H1 (cell line): ENCODE data around the gene ITPRIPL2. TPM values are rescaled to one million over a fixed set of nuclear protein-coding genes. Genes with fewer than 3 reads are reported as not detected.

ENCODE experiments used
- CTCF ChIA-PET: fragments of 300-600 bp; sonication (Branson Sonifier 250); formaldehyde crosslinking; loops from one replicate; lab custom pipeline; 2021; ENCODE audit not compliant: partially characterized antibody; lab: Charles Lee
- POLR2A ChIA-PET: fragments of 300-600 bp; sonication (Branson Sonifier 250); formaldehyde crosslinking; loops from one replicate; lab custom pipeline; 2021; ENCODE audit warnings: inconsistent platforms; ENCODE audit not compliant: partially characterized antibody; lab: Charles Lee
- DNase-seq, 2 experiments: peaks; one replicate each; pipeline versions ENCODE4 v3.0.0 to v3.0.0-alpha.2; 2010 to 2022; ENCODE audit warnings: low spot score in 2 of 2, low read depth in 1 of 2, mixed read lengths in 1 of 2
- FAIRE-seq: peaks from 2 replicates; lab custom pipeline; 2011; peaks lifted over from hg19 to GRCh38; lab: Jason Lieb, UNC
- H2AFZ ChIP-seq: 2 replicates; pipeline ENCODE4 v1.8.1; 2012; ENCODE audit warnings: low read length, inconsistent platforms
- H2AK5ac ChIP-seq: 2 replicates; pipeline ENCODE4 v1.6.1; 2013; ENCODE audit warnings: low read depth, low read length
- H2BK120ac ChIP-seq: replicated peaks from 2 replicates; pipeline ENCODE3; 2013; ENCODE audit warnings: low read depth, low read length, inconsistent platforms
- H2BK12ac ChIP-seq: 2 replicates; pipeline ENCODE4 v1.6.1; 2013; ENCODE audit warnings: low read depth, low read length
- H2BK15ac ChIP-seq: 2 replicates; pipeline ENCODE4 v1.6.1; 2013; ENCODE audit warnings: low read length
- H2BK20ac ChIP-seq: 2 replicates; pipeline ENCODE4 v1.6.1; 2013; ENCODE audit warnings: low read length
- H2BK5ac ChIP-seq: 2 replicates; pipeline ENCODE4 v1.6.1; 2013; ENCODE audit warnings: low read depth, low read length
- H3K14ac ChIP-seq: 2 replicates; pipeline ENCODE4 v1.6.1; 2013; ENCODE audit warnings: inconsistent platforms; ENCODE audit not compliant: insufficient read length
- H3K18ac ChIP-seq: 2 replicates; pipeline ENCODE4 v1.6.1; 2013; ENCODE audit warnings: low read length; ENCODE audit errors: extremely low read depth
- H3K23ac ChIP-seq: 2 replicates; pipeline ENCODE4 v1.6.1; 2013; ENCODE audit warnings: inconsistent platforms; ENCODE audit not compliant: insufficient read length
- H3K23me2 ChIP-seq: 2 replicates; pipeline ENCODE4 v1.6.1; 2013; ENCODE audit warnings: low read depth, low read length
- H3K27ac ChIP-seq: 2 replicates; pipeline ENCODE4 v1.6.1; 2011; ENCODE audit warnings: low read depth, low read length, inconsistent platforms
- H3K27me3 ChIP-seq, 4 experiments: replicated peaks in 1 of 4; 1 replicate in 1 of 4; 2 replicates in 3 of 4; pipeline versions ENCODE4 v1.6.1 to v1.8.1; 2011 to 2013; ENCODE audit warnings: low read length in 3 of 4, mild to moderate bottlenecking in 3 of 4, inconsistent platforms in 2 of 4, mixed read lengths in 2 of 4, moderate library complexity in 1 of 4; ENCODE audit not compliant: control insufficient read depth in 3 of 4, insufficient read depth in 3 of 4; ENCODE audit errors: extremely low read depth in 1 of 4
- H3K36me3 ChIP-seq, 4 experiments: 2 replicates each; pipeline versions ENCODE4 v1.6.1 to v1.8.1; 2011 to 2013; ENCODE audit warnings: mild to moderate bottlenecking in 4 of 4, low read length in 3 of 4, moderate library complexity in 2 of 4, control low read depth in 1 of 4, inconsistent platforms in 1 of 4; ENCODE audit not compliant: insufficient read depth in 4 of 4, control insufficient read depth in 2 of 4
- H3K4ac ChIP-seq: replicated peaks from 2 replicates; pipeline ENCODE3; 2013; ENCODE audit warnings: low read length, low read depth, mixed read lengths, inconsistent platforms; ENCODE audit not compliant: insufficient read length
- H3K4me1 ChIP-seq, 4 experiments: replicated peaks in 1 of 4; 1 replicate in 1 of 4; 2 replicates in 3 of 4; pipeline versions ENCODE4 v1.6.1 to v1.8.1; 2011 to 2013; ENCODE audit warnings: low read length in 3 of 4, inconsistent platforms in 2 of 4, mixed read lengths in 1 of 4; ENCODE audit not compliant: insufficient read depth in 4 of 4, control insufficient read depth in 3 of 4
- H3K4me2 ChIP-seq, 2 experiments: 2 replicates each; pipeline versions ENCODE4 v1.6.1 to v1.8.1; 2011 to 2013; ENCODE audit warnings: low read depth in 2 of 2, low read length in 2 of 2, control low read depth in 1 of 2, inconsistent platforms in 1 of 2, mild to moderate bottlenecking in 1 of 2; ENCODE audit not compliant: insufficient read depth in 1 of 2
- H3K4me3 ChIP-seq, 4 experiments: fragments of 200-600, 300-600 bp in 1 of 4; sonication (generic), shearing (Covaris generic), sonication (Bioruptor Twin) in 1 of 4; 2 replicates each; pipeline versions ENCODE4 v1.5.1 to v1.8.1; 2011 to 2016; ENCODE audit warnings: low read length in 4 of 4, low read depth in 3 of 4, control low read depth in 2 of 4, inconsistent platforms in 2 of 4, mild to moderate bottlenecking in 2 of 4, mixed read lengths in 1 of 4, moderate library complexity in 1 of 4; ENCODE audit not compliant: insufficient read depth in 2 of 4; ENCODE audit errors: extremely low read depth in 1 of 4
- H3K56ac ChIP-seq: replicated peaks from 2 replicates; pipeline ENCODE3; 2013; ENCODE audit warnings: low read depth, mild to moderate bottlenecking, mixed read lengths, low read length, inconsistent platforms; ENCODE audit not compliant: insufficient read length
- H3K79me1 ChIP-seq: 2 replicates; pipeline ENCODE4 v1.6.1; 2013; ENCODE audit warnings: low read depth, low read length, control low read depth
- H3K79me2 ChIP-seq, 2 experiments: 2 replicates each; pipeline versions ENCODE4 v1.6.1 to v1.8.1; 2012 to 2013; ENCODE audit warnings: low read length in 2 of 2, mild to moderate bottlenecking in 2 of 2, inconsistent platforms in 1 of 2; ENCODE audit not compliant: insufficient read depth in 2 of 2, control insufficient read depth in 1 of 2
- H3K9ac ChIP-seq, 4 experiments: replicated peaks in 1 of 4; 1 replicate in 1 of 4; 2 replicates in 3 of 4; pipeline versions ENCODE4 v1.6.1 to v1.8.1; 2011 to 2013; ENCODE audit warnings: low read depth in 3 of 4, low read length in 3 of 4, control low read depth in 2 of 4, mild to moderate bottlenecking in 2 of 4, moderate library complexity in 2 of 4, inconsistent platforms in 1 of 4; ENCODE audit errors: extremely low read depth in 1 of 4
- H3K9me3 ChIP-seq, 2 experiments: 2 replicates each; pipeline versions ENCODE4 v1.6.1 to v1.8.1; 2012 to 2013; ENCODE audit warnings: mild to moderate bottlenecking in 2 of 2, moderate library complexity in 2 of 2, control low read depth in 1 of 2, inconsistent platforms in 1 of 2, low read depth in 1 of 2, low read length in 1 of 2, mixed read lengths in 1 of 2; ENCODE audit not compliant: insufficient read depth in 2 of 2
- H4K20me1 ChIP-seq, 2 experiments: replicated peaks in 1 of 2; 2 replicates each; pipeline versions ENCODE3 to v1.8.1; 2011 to 2013; ENCODE audit warnings: inconsistent platforms in 2 of 2, low read length in 2 of 2, mild to moderate bottlenecking in 1 of 2; ENCODE audit not compliant: insufficient read depth in 2 of 2, control insufficient read depth in 1 of 2
- H4K5ac ChIP-seq: 2 replicates; pipeline ENCODE4 v1.6.1; 2013; ENCODE audit warnings: low read length, low read depth, mixed read lengths, inconsistent platforms; ENCODE audit not compliant: insufficient read length
- H4K8ac ChIP-seq: 2 replicates; pipeline ENCODE4 v1.8.0; 2013; ENCODE audit warnings: mild to moderate bottlenecking, moderate library complexity, low read length, inconsistent platforms; ENCODE audit not compliant: insufficient read depth; ENCODE audit errors: extremely low read depth
- H4K91ac ChIP-seq: replicated peaks from 2 replicates; pipeline ENCODE3; 2013; ENCODE audit warnings: low read length, mixed read lengths, inconsistent platforms; ENCODE audit not compliant: insufficient read length
- CHD1 ChIP-seq: IDR thresholded peaks from 2 replicates; pipeline ENCODE4 v1.6.1; 2012; ENCODE audit warnings: low read depth, low read length, improper control_type of control experiment
- RAD21 ChIP-seq, 2 experiments: IDR thresholded peaks in 1 of 2; conservative IDR thresholded peaks in 1 of 2; 2 replicates each; pipeline ENCODE4 v1.6.1; 2011; ENCODE audit warnings: low read depth in 2 of 2, low read length in 2 of 2, improper control_type of control experiment in 1 of 2, inconsistent platforms in 1 of 2, mild to moderate bottlenecking in 1 of 2, moderate library complexity in 1 of 2
- TCF12 ChIP-seq: IDR thresholded peaks from 2 replicates; pipeline ENCODE4 v1.6.1; 2011; ENCODE audit warnings: low read depth, mild to moderate bottlenecking, low read length
- WGBS, 2 experiments: shearing (Covaris generic) in 1 of 2; methylation state at CpG; one replicate each; pipeline versions ENCODE4 v1.1.6 to v1.1.7; 2013 to 2015; ENCODE audit warnings: low lambda C conversion rate in 2 of 2, mixed read lengths in 2 of 2, inconsistent platforms in 1 of 2, low coverage in 1 of 2, missing lambda C conversion rate in 1 of 2; ENCODE audit not compliant: insufficient replicate concordance in 2 of 2, insufficient coverage in 1 of 2, insufficient read length in 1 of 2; ENCODE audit errors: extremely low coverage in 1 of 2, missing lambda C conversion rate in 1 of 2; 5-methylcytosine and 5-hydroxymethylcytosine counted together
- polyA plus RNA-seq, 7 experiments: library from polyadenylated mRNA; depleted of rRNA in 3 of 7; stranded (reverse) in 5 of 7; unstranded in 2 of 7; fragments of >200 nt in 5 of 7; fragments of 200-250 nt in 2 of 7; gene quantifications; 1 replicate in 5 of 7; 2 replicates in 1 of 7; 4 replicates in 1 of 7; pipeline versions ENCODE4 v1.2.1 to v1.2.3, GENCODE V29; 2011 to 2013; ENCODE audit warnings: missing spikeins in 2 of 7, mixed read lengths in 2 of 7
- total RNA-seq: library from RNA; stranded (reverse); fragmentation: NEBNext Ultra II Directional; extraction: Animal tissue kit (Norgen Biotek cat#: 25700); gene quantifications from 2 replicates; pipeline ENCODE4 v1.2.1, GENCODE V29; 2021

ITPRIPL2 gene
- total and polyA plus RNA-seq, 2 of the 8 experiments (the other 6 are each of a cell fraction or from before 2014, with no cell fraction given): 1.1 to 3.4 TPM

DNA sequence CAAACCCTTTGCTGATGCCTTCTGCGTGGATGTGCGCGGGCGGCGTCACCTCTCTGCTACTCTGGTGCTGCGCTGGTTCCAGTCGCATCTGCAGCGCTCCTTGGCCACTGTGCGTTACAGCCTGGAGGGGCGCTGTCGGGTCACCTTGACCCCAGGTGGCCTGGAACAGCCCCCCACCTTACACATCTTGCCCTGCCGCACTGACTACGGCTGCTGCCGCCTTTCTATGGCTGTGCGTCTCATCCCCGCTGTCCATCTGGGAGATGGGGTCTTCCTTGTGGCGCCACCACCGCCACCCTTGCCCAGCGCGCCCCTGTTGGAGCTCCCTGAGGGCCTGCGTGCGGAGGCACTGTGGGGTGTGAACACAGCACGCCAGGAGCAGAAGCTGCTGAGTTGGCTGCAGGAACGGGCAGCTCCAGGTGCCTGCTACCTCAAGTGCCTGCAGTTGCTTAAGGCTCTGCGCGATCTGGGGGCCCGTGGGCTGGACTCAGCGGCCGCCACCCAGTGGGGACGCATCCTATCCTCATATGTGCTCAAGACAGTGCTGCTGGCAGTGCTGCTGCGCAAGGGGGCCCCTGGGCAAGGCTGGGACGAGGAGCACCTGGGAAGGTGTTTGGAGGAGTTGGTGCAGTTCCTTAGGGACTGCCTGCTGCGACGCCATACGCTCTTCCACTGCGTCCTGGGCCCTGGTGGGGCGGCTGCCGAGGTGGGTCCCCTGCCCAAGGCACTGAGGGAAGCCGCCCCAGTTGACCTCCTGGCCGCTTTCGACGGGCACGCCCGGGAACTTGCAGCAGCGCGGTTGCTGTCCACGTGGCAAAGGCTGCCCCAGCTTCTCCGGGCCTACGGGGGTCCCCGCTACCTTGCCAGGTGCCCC is 1.6 kb downstream of the ITPRIPL2 start:
- Histone ChIP-seq H3K23ac (no peak overlapping the region), H3K27ac (no peak overlapping the region), H2BK120ac (no peak overlapping the region), H4K5ac (no peak overlapping the region), H3K9me3 (peaks cover 0 to 3% of the 10 kb centered on the region in 2 experiments; a peak in 1 of 4 replicates), H4K8ac (peak overlapping the region; percentile 86; the same call in 1 of the 2 replicates), H3K79me2 (no peaks in the 10 kb centered on the region), H3K14ac (no peak overlapping the region), H4K20me1 (peaks cover 0 to 3% of the 10 kb centered on the region in 2 experiments), H2BK12ac (0 out of 2 replicates have a peak overlapping the region, but pooled peaks have one; percentile 39), H2AFZ (no peak overlapping the region; the same call in 1 of the 2 replicates), H2BK20ac (no peak overlapping the region), H3K79me1 (no peaks in the 10 kb centered on the region), H2BK5ac (no peak overlapping the region), H3K4me3 (peak overlapping the region in 2 of 4 experiments; percentile 27 to 68; a peak in 3 of 8 replicates), H2BK15ac (no peak overlapping the region), H3K23me2 (peaks cover 5% of the 10 kb centered on the region; the same call in 1 of the 2 replicates), H3K4me1 (peaks cover 5 to 12% (median 7%) of the 10 kb centered on the region in 4 experiments), H2AK5ac (no peak overlapping the region), H3K27me3 (peaks cover 14 to 30% (median 28%) of the 10 kb centered on the region in 4 experiments), H3K36me3 (peaks cover 0 to 3% (median 0%) of the 10 kb centered on the region in 4 experiments; a peak in 1 of 8 replicates), H3K9ac (no peak overlapping the region), H3K56ac (no peak overlapping the region), H4K91ac (no peak overlapping the region), H3K18ac (no peak overlapping the region; the same call in 1 of the 2 replicates), H3K4me2 (peak overlapping the region; percentile 77 to 80; a peak in 3 of 4 replicates), H3K4ac (no peak overlapping the region)
- DNase-seq (no peak), FAIRE-seq (no peak)
- ChIA-PET POLR2A (interaction anchor here (1.5 to 2.0 kb wide), 5 partner anchors 9 to 54 kb away, joined by 3 to 8 read pairs (median 4); no protein-coding TSS in a partner anchor), CTCF (interaction anchor here (0.7 to 3.1 kb wide), 14 partner anchors 8 to 386 kb away, joined by 3 to 14 read pairs (median 4); no protein-coding TSS in a partner anchor)
- WGBS, 2 experiments: 79% methylated on average over 43 of the region's 50 CpGs; no CpG with 5 or more reads in 1 of the 2 experiments
- TF ChIP-seq TCF12 (no peak), CHD1 (no peak), RAD21 (IDR thresholded peaks at IDR 0.05 in 1 of 2, conservative IDR thresholded peaks at IDR 0.05 in 1 of 2; ENCODE audit: low read depth in 2 of 2, low read length in 2 of 2) (peak; percentile 8 to 34; a peak in 3 of 4 replicates)
